Measurements from ENCODE around the gene POU2F2.

POU2F2 gene

GRCh38 chr19:42154471-42155323 lies 22.5 kb upstream of the POU2F2 start:
- no peak for DNase-seq

GRCh38 chr19:42153672-42154433 lies 21.6 kb upstream of the POU2F2 start:
- DNase-seq = no peak

- DNase-seq = no peak
Measured at GRCh38 chr19:42152910-42153671, 20.8 kb upstream of the POU2F2 start.

GRCh38 chr19:42151782-42152684 lies 19.8 kb upstream of the POU2F2 start:
- no peak for DNase-seq

GRCh38 chr19:42150911-42151361 lies 18.7 kb upstream of the POU2F2 start:
- DNase-seq = no peak

GRCh38 chr19:42150364-42150763 lies 18.1 kb upstream of the POU2F2 start:
- DNase-seq = no peak

GRCh38 chr19:42149447-42150202 lies 17.4 kb upstream of the POU2F2 start:
- no peak for DNase-seq

GRCh38 chr19:42148266-42148665 lies 16.0 kb upstream of the POU2F2 start:
- no peak for DNase-seq

- no peak for DNase-seq
Measured at GRCh38 chr19:42143341-42144234, 11.3 kb upstream of the POU2F2 start.

GRCh38 chr19:42140125-42140754 lies 8.0 kb upstream of the POU2F2 start:
- no peak for DNase-seq

GRCh38 chr19:42134535-42135070 lies 2.4 kb upstream of the POU2F2 start:
- no peak for DNase-seq

GRCh38 chr19:42132851-42133528 lies 744 bp upstream of the POU2F2 start:
- peak; percentile 96 for DNase-seq

- DNase-seq = no peak
Measured at GRCh38 chr19:42131149-42132029, 857 bp downstream of the POU2F2 start.

GRCh38 chr19:42130254-42130573 lies 2.0 kb downstream of the POU2F2 start:
- no peak for DNase-seq

GRCh38 chr19:42129399-42130253 lies 2.6 kb downstream of the POU2F2 start:
- DNase-seq = no peak

GRCh38 chr19:42126574-42126973 lies 5.7 kb downstream of the POU2F2 start:
- DNase-seq = no peak

GRCh38 chr19:42125536-42125935 lies 6.7 kb downstream of the POU2F2 start:
- DNase-seq = no peak
